Activated CD4-positive, alpha-beta T cell treated with anti-CD3 and anti-CD28 coated beads for 36 hours (primary cell): ENCODE results near the gene DSN1. TPM values are rescaled to one million over a fixed set of nuclear protein-coding genes. Genes with fewer than 3 reads are reported as not detected.
A peak's percentile ranks its signal among the peaks of the same experiment; 100 is the strongest.

ENCODE experiments used
- ATAC-seq: fragments of 200-7000 bp; cut with Tn5 transposase; one replicate; pipeline ENCODE4 v1.10.0; 2021; ENCODE audit warnings: mild to moderate bottlenecking, moderate library complexity
- CTCF ChIA-PET: fragments of 350-600 bp; sonication (Branson Sonifier 250); formaldehyde crosslinking; loops from one replicate; lab custom pipeline; 2021; ENCODE audit warnings: antibody characterized with exemption; lab: Charles Lee
- POLR2A ChIA-PET: fragments of 350-600 bp; sonication (Branson Sonifier 250); formaldehyde crosslinking; loops from one replicate; lab custom pipeline; 2021; ENCODE audit warnings: antibody characterized with exemption, inconsistent platforms; lab: Charles Lee
- DNase-seq: peaks from one replicate; pipeline ENCODE4 v3.0.0-alpha.2; 2020
- H3K27ac Mint-ChIP-seq: one replicate; pipeline ENCODE4 v1.8.0; 2021; ENCODE audit warnings: mixed read lengths
- H3K27me3 Mint-ChIP-seq: one replicate; pipeline ENCODE4 v1.8.0; 2021; ENCODE audit warnings: mixed read lengths
- H3K36me3 Mint-ChIP-seq: one replicate; pipeline ENCODE4 v1.8.0; 2021; ENCODE audit warnings: low read depth, mixed read lengths
- H3K4me1 Mint-ChIP-seq: one replicate; pipeline ENCODE4 v1.8.0; 2021; ENCODE audit warnings: mixed read lengths
- H3K4me3 Mint-ChIP-seq: one replicate; pipeline ENCODE4 v1.8.0; 2021; ENCODE audit warnings: mild to moderate bottlenecking, moderate library complexity, mixed read lengths
- H3K9me3 Mint-ChIP-seq: one replicate; pipeline ENCODE4 v1.8.0; 2021; ENCODE audit warnings: low read depth, mixed read lengths
- intact Hi-C, 2 experiments: fragments of 100-400 bp; cut with DNase I in 1 of 2; cut with micrococcal nuclease in 1 of 2; formaldehyde crosslinking; loops; one replicate each; pipeline versions ENCODE4 v1.14.2 to v1.15.1; 2022 to 2024; cut with DNase I, micrococcal nuclease
- total RNA-seq, 2 experiments: library from RNA; stranded (reverse); gene quantifications; one replicate each; pipeline ENCODE4 v1.2.3, GENCODE V29; 2021

The DSN1 gene
- total RNA-seq, 2 experiments from 2014 or later = 20.4 to 20.7 TPM

DNA sequence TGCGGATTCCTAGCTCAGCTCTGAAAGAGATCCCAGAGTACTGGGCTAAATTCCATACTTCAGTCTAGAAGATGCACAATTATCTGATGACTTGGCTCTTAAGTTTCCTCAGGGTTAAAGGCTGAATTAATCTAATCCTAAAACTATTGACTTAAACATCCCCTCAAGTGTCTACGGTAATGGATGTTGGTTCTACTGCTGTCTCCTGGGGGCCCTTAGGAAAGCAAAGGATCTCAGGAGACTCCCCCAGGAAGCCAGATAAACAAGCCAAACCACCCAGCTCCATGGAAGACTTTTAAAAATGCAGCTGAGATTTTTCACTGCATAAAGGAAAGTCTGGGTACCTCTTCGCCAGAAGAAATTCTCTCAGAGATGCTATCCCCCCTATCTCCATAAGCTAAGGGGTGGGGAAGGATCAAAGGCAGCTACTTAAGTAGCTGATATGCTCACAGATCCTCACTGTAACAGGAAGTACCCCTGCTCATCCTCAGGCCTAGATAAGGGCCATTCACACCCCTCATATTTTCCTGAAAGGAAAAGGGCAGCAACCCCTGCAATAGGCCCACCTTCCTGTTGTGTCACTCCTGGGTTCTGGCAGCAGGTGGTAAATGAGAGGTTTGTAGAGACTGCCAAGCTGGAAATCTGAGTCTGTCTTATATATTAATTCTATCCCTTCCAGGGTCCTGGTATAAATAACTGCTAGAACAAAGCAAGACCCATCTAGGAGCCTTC is 36.9 kb downstream of the DSN1 start:
- H3K27ac Mint-ChIP-seq = no peak overlapping the region
- no peaks in the 10 kb centered on the region for H3K36me3 Mint-ChIP-seq
- POLR2A ChIA-PET = no interaction called here
- H3K4me1 Mint-ChIP-seq = peaks cover 33% of the 10 kb centered on the region
- ATAC-seq (no peak), DNase-seq (no peak)
- intact Hi-C loops = no loop called here
- no peak overlapping the region for H3K4me3 Mint-ChIP-seq
- H3K9me3 Mint-ChIP-seq = no peaks in the 10 kb centered on the region
- CTCF ChIA-PET = interaction anchor here (0.6 to 1.9 kb wide), 8 partner anchors 10 to 206 kb away, joined by 3 to 12 read pairs (median 3); partner anchors contain the start of gene RAB5IF
- H3K27me3 Mint-ChIP-seq = no peaks in the 10 kb centered on the region

DNA sequence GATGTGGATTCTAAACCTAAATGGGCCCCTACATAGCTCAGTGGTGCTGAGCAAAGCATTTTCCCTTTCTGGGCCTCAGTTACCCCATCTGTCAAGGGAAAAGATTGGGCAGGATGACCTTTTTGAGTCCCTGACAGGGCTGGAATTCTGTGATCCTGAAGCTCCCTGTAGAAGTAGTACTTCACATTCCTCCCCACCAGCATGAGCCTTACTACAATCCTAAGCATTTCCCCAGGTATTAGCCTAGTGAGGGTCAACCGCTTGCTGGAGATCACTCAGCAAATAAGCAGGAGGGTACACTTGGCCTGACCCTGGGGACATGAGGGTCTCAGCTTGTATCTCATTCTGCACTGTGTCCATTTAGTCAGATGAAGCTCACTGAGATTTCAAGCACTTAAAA is 41.1 kb downstream of the DSN1 start:
- H3K36me3 Mint-ChIP-seq = no peaks in the 10 kb centered on the region
- ChIA-PET CTCF (interaction anchor here (0.6 to 2.3 kb wide), 4 partner anchors 12 to 126 kb away, joined by 3 to 8 read pairs (median 4); partner anchors contain the start of genes DSN1 and RAB5IF), POLR2A (no interaction called here)
- H3K4me1 Mint-ChIP-seq = peaks cover 43% of the 10 kb centered on the region
- DNase-seq = no peak
- no peak for ATAC-seq
- H3K27ac Mint-ChIP-seq = peak overlapping the region; percentile 70
- intact Hi-C loops = no loop called here
- no peak overlapping the region for H3K4me3 Mint-ChIP-seq
- no peaks in the 10 kb centered on the region for H3K9me3 Mint-ChIP-seq
- H3K27me3 Mint-ChIP-seq = no peaks in the 10 kb centered on the region

DNA sequence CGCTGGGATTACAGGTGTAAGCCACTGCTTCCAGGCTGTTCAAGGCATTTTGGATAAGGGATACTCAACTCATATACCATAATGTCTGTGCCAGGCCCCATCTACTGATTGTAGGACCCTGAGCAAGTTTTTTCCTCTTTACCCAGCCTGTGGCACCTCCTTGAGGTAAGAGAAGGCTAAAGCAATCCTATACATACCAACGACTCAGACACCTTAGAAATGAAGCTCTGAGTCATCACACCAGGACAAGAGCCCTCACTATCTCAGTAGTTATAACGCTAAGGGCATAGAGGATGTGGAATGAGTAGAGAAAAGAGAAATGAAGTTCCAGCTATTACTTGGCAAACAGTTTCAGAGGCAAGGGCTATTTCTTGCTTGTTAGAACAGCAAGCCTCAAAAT is 44.6 kb downstream of the DSN1 start:
- ChIA-PET CTCF (interaction anchor here (0.6 to 2.0 kb wide), 11 partner anchors 8 to 263 kb away, joined by 3 to 5 read pairs (median 4); partner anchors contain the start of genes RAB5IF and SLA2), POLR2A (no interaction called here)
- Mint-ChIP-seq H3K9me3 (no peaks in the 10 kb centered on the region), H3K4me3 (no peak overlapping the region), H3K36me3 (no peaks in the 10 kb centered on the region), H3K27ac (no peak overlapping the region), H3K27me3 (no peaks in the 10 kb centered on the region), H3K4me1 (peaks cover 29% of the 10 kb centered on the region)
- intact Hi-C loops = loop anchor here in 1 of 2 experiments (1.0 kb wide), 1 partner anchor 117 kb away; no protein-coding TSS in a partner anchor
- DNase-seq (peak; percentile 23), ATAC-seq (peak; percentile 92)

DNA sequence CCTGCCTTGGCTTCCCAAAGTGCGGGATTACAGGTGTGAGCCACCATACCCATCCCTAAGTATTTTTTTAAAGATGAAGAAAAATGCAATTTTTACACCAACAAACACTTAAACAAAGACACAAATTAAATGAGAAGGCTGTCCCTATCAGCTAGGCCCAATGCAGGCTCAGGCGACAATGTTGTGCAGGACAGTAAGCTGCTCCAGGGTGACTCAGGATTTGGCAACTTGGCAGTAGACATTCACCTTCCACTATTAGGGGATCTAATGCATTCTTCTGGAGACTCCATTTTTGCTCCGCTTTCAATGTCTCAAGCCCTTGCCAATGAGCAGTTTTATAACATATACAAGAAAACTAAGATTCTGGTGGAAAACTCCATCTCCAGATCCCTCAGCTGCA is 47.4 kb downstream of the DSN1 start:
- ChIA-PET CTCF (interaction anchor here (0.8 to 1.0 kb wide), 2 partner anchors 10 to 19 kb away, joined by 3 read pairs; no protein-coding TSS in a partner anchor), POLR2A (no interaction called here)
- intact Hi-C loops = no loop called here
- no peak overlapping the region for H3K4me3 Mint-ChIP-seq
- DNase-seq = no peak
- peaks cover 5% of the 10 kb centered on the region for H3K36me3 Mint-ChIP-seq
- no peak for ATAC-seq
- H3K27me3 Mint-ChIP-seq = no peaks in the 10 kb centered on the region
- H3K9me3 Mint-ChIP-seq = no peaks in the 10 kb centered on the region
- H3K4me1 Mint-ChIP-seq = peaks cover 13% of the 10 kb centered on the region
- H3K27ac Mint-ChIP-seq = no peak overlapping the region

DNA sequence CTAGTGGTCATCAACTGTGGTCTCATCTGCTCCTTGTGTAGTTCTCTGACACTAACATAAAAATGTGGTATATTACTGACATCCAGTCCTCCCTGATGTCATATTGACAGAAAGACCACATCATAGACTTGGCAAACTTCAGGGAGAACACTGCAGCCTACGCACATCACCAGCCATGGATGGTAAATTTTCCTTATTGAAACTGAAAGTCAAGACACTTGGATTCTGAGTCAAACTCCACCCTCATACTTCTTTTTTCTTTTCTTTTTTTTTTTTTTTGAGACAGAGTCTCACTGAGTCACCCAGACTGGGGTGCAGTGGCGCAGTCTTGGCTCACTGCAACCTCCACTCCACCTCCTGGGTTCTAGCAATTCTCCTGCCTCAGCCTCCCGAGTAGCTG is 53.1 kb downstream of the DSN1 start:
- ATAC-seq (peak; percentile 90), DNase-seq (peak; percentile 56)
- Mint-ChIP-seq H3K4me3 (no peak overlapping the region), H3K27ac (peak overlapping the region; percentile 56), H3K36me3 (peaks cover 11% of the 10 kb centered on the region), H3K9me3 (no peaks in the 10 kb centered on the region), H3K27me3 (no peaks in the 10 kb centered on the region), H3K4me1 (peaks cover 11% of the 10 kb centered on the region)
- POLR2A ChIA-PET = no interaction called here
- intact Hi-C loops = loop anchor here in 1 of 2 experiments (1.0 kb wide), 2 partner anchors 74 to 147 kb away; partner anchors contain the start of genes SLA2 and TGIF2
- CTCF ChIA-PET = interaction anchor here (0.8 kb wide), 1 partner anchor 9 kb away, joined by 3 read pairs; no protein-coding TSS in a partner anchor

DNA sequence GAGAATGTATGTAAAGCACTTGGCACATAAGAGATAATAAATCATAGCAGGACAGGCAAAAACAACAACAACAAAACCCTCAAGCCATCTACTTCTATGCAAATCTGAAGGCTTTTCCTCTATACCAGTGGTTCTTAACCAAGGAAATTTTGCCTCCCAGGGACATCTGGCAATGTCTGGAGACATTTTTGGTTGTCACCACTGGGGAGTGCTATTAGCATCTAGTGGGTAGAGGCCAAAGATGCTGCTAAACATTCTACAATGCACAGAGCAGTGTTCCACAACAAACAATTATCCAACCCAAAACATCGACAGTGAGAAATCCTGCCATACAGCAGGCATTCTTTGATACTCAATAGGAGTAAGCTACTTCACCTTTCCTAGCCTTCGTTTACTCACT is 55.9 kb downstream of the DSN1 start:
- Mint-ChIP-seq H3K4me1 (peaks cover 11% of the 10 kb centered on the region), H3K27ac (no peak overlapping the region), H3K9me3 (no peaks in the 10 kb centered on the region), H3K36me3 (peaks cover 11% of the 10 kb centered on the region), H3K27me3 (no peaks in the 10 kb centered on the region), H3K4me3 (no peak overlapping the region)
- peak; percentile 17 for DNase-seq
- no peak for ATAC-seq
- CTCF ChIA-PET = interaction anchor here (0.6 to 1.4 kb wide), 7 partner anchors 12 to 792 kb away, joined by 3 to 5 read pairs (median 3); no protein-coding TSS in a partner anchor
- POLR2A ChIA-PET = no interaction called here
- intact Hi-C loops = loop anchor here in 1 of 2 experiments (2.0 kb wide), 1 partner anchor 37 kb away; no protein-coding TSS in a partner anchor

DNA sequence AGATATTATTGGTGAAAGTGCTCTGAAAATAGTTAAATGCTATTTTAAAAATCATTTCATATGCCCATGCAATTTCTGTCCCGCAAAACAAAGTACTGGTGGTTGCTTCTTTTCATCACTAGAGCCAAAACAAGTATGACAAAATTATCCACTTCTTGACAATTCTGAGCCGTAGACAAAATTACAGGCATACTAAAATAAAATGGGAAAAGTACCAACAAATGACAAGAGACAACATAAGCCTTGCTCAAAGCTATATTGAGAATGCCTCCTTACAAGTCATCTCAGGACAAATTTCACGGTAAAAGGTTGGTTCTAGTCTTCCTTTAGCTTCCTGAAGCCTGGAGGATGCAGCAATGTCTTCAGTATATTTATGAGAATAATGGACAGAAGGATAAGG is 56.5 kb downstream of the DSN1 start:
- Mint-ChIP-seq H3K4me3 (no peak overlapping the region), H3K27ac (no peak overlapping the region), H3K36me3 (peaks cover 11% of the 10 kb centered on the region), H3K27me3 (no peaks in the 10 kb centered on the region), H3K4me1 (peaks cover 11% of the 10 kb centered on the region), H3K9me3 (no peaks in the 10 kb centered on the region)
- POLR2A ChIA-PET = no interaction called here
- no peak for DNase-seq
- intact Hi-C loops = loop anchor here in 1 of 2 experiments (2.0 kb wide), 1 partner anchor 38 kb away; no protein-coding TSS in a partner anchor
- ATAC-seq = no peak
- CTCF ChIA-PET = interaction anchor here (0.7 to 1.2 kb wide), 2 partner anchors 91 to 792 kb away, joined by 3 read pairs; no protein-coding TSS in a partner anchor

DNA sequence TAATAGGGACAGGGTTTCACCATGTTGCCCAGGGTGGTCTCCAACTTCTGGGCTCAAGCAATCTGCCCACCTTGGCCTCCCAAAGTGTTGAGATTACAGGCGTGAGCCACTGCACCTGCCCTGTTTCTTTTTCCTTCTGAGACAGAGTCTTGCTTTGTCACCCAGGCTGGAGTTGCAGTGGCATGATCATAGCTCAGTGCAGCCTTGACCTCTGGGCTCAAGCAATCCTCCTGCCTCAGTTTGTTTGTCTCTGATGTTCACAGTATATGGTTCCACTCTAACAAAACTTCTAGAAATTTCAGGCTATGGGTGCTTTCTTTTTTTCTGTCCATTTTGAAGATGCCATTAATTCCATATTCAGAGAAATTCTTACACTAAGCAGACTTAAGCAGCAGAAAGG is 60.8 kb downstream of the DSN1 start:
- Mint-ChIP-seq H3K4me1 (no peaks in the 10 kb centered on the region), H3K27ac (no peak overlapping the region), H3K27me3 (no peaks in the 10 kb centered on the region), H3K4me3 (no peak overlapping the region), H3K9me3 (no peaks in the 10 kb centered on the region), H3K36me3 (no peaks in the 10 kb centered on the region)
- intact Hi-C loops = no loop called here
- DNase-seq = no peak
- ChIA-PET CTCF (interaction anchor here (1.1 kb wide), 1 partner anchor 270 kb away, joined by 3 read pairs; no protein-coding TSS in a partner anchor), POLR2A (no interaction called here)
- ATAC-seq = no peak

DNA sequence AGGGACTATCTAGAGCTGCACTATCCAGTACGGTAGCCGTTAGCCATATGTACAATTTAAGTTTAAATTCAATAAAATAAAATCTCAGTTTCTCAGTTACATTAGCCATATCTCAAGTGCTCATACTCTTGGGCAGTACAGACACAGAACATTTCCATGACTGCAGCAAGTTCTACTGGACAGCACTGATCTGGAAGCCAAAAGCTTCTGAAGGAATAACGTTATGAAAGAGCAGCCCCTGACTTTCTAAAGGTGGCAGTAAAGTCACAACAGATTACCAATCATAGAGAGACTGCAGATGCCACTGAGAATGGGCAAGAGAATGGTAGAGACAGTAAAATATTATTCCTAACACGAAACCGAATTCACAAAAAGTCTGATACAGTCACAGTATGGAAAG is 64.4 kb downstream of the DSN1 start:
- no peak for DNase-seq
- Mint-ChIP-seq H3K4me3 (no peak overlapping the region), H3K4me1 (no peaks in the 10 kb centered on the region), H3K27ac (no peak overlapping the region), H3K36me3 (no peaks in the 10 kb centered on the region), H3K9me3 (no peaks in the 10 kb centered on the region), H3K27me3 (no peaks in the 10 kb centered on the region)
- ATAC-seq = no peak
- intact Hi-C loops = no loop called here
- ChIA-PET POLR2A (no interaction called here), CTCF (interaction anchor here (0.7 to 0.9 kb wide), 2 partner anchors 15 to 45 kb away, joined by 3 to 4 read pairs; no protein-coding TSS in a partner anchor)

DNA sequence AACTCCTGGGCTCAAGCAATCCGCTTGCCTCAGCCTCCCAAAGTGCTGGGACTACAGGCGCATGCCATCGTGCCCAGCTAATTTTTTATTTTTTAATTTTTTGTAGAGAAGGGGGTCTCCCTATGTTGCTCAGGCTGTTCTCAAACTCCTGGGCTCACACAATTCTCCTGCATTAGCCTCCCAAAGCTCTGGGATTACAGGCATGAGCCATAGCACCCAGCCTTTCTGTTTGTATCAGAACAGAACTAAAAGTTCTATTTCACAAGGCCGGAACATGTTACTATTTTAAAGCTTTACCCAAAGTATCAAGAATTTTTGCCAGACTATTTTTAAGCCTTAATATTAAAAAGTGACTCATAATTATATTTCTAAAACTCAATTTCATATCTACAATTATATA is 70.0 kb downstream of the DSN1 start:
- DNase-seq (no peak), ATAC-seq (no peak)
- no peak overlapping the region for H3K4me3 Mint-ChIP-seq
- peaks cover 2% of the 10 kb centered on the region for H3K36me3 Mint-ChIP-seq
- CTCF ChIA-PET = interaction anchor here (0.6 to 0.8 kb wide), 2 partner anchors 106 to 155 kb away, joined by 3 read pairs; no protein-coding TSS in a partner anchor
- POLR2A ChIA-PET = no interaction called here
- intact Hi-C loops = no loop called here
- H3K27ac Mint-ChIP-seq = no peak overlapping the region
- no peaks in the 10 kb centered on the region for H3K9me3 Mint-ChIP-seq
- no peaks in the 10 kb centered on the region for H3K27me3 Mint-ChIP-seq
- no peaks in the 10 kb centered on the region for H3K4me1 Mint-ChIP-seq
